ENCODE measurements around the gene C15orf39.
"Not testable (repeated sequence)": the region's sequence is repeated elsewhere in the genome, so short reads cannot be mapped to it uniquely, and the experiment has no call there.

Gene C15orf39

GRCh38 chr15:75249726-75250125 lies 48.0 kb downstream of the C15orf39 start:
- no peak for TF ChIP-seq CTCF (conservative IDR thresholded peaks at IDR 0.05; ENCODE audit: low read depth, low read length)
- no peak for DNase-seq (ENCODE audit: low read depth)
- no peak overlapping the region for H3K4me3 ChIP-seq (ENCODE audit: low read depth, low read length)

GRCh38 chr15:75251343-75251742 lies 49.7 kb downstream of the C15orf39 start:
- not testable (repeated sequence) for DNase-seq (ENCODE audit: low read depth); H3K4me3 ChIP-seq (ENCODE audit: low read depth, low read length)

- not testable (repeated sequence) for H3K4me3 ChIP-seq (ENCODE audit: low read depth, low read length)
- DNase-seq (ENCODE audit: low read depth): peak; percentile 30
Measured at GRCh38 chr15:75252285-75252684, 50.6 kb downstream of the C15orf39 start.

GRCh38 chr15:75258034-75258433 lies 56.4 kb downstream of the C15orf39 start, which contains the start of gene GOLGA6C:
Gene GOLGA6C (plus strand): TSS chr15:75258334. CDS start chr15:75258599, 265 bp downstream.
- not testable (repeated sequence) for DNase-seq (ENCODE audit: low read depth); H3K4me3 ChIP-seq (ENCODE audit: low read depth, low read length)

GRCh38 chr15:75258620-75259343 lies 57.1 kb downstream of the C15orf39 start:
- DNase-seq (ENCODE audit: low read depth); H3K4me3 ChIP-seq (ENCODE audit: low read depth, low read length): not testable (repeated sequence)

GRCh38 chr15:75259873-75260272 lies 58.2 kb downstream of the C15orf39 start:
- not testable (repeated sequence) for DNase-seq (ENCODE audit: low read depth); H3K4me3 ChIP-seq (ENCODE audit: low read depth, low read length)
